NCI-H2196 treated with DMSO at 0.1 percent for 48 hours (cell line): ENCODE results near the gene MAGEA2.
"Not testable (repeated sequence)": the region's sequence is repeated elsewhere in the genome, so short reads cannot be mapped to it uniquely, and the experiment has no call there.

Experiments
- DNase-seq: peaks from one replicate; lab custom pipeline; 2025; ENCODE audit not compliant: unreplicated experiment; lab: John Stamatoyannopoulos, UW

MAGEA2 gene

DNA sequence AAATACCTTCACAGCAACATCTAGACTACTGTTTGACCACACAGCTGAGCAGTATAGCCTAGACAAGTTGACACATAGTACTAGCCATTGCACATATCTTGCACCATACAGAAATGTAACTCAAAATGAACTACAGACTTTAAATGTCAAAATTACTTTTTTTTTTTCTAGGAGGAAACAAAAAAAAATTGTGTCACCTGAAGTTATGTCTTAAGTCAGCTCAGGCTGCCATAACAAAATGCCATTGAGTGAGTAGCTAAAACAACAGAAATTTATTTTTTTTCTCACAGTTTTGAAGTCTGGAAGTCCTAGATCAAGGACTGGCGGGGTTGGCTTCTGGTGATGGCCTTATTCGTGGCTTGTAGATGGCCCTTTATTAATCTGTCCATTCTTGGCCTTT is 44.5 kb downstream of the MAGEA2 start, which contains the start of gene CSAG2:
Gene CSAG2 (minus strand): TSS at position 101 of the 400 bp plus-strand sequence. CDS start 161 bp downstream, outside the sequence.
- not testable (repeated sequence) for DNase-seq

DNA sequence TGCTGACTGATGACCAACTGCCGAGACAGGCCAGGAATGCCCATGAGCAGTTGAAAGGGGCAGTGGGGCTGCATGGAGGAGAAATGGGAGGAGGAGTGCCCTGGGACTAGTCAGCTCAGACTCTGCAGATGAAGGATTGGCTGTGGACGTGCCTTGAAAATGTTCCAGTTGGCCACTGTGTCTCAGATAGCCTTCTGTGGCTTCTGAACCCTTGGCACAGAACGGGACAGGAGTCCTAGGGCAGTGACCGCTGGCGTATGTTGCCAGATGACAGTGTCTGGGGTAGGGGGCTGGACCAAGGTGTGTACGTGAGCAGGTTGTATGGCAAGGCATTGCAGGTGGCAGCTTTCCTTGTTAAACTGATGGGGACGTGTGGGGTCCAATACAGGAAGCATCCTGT is 47.1 kb downstream of the MAGEA2 start:
- DNase-seq: not testable (repeated sequence)

DNA sequence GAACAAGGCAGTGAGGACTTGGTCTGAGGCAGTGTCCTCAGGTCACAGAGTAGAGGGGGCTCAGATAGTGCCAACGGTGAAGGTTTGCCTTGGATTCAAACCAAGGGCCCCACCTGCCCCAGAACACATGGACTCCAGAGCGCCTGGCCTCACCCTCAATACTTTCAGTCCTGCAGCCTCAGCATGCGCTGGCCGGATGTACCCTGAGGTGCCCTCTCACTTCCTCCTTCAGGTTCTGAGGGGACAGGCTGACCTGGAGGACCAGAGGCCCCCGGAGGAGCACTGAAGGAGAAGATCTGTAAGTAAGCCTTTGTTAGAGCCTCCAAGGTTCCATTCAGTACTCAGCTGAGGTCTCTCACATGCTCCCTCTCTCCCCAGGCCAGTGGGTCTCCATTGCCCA is 53.3 kb downstream of the MAGEA2 start:
- not testable (repeated sequence) for DNase-seq
